Right lobe of liver (tissue), 6 donors: ENCODE measurements around the gene TECPR1. TPM values are rescaled to one million over a fixed set of nuclear protein-coding genes. Genes with fewer than 3 reads are reported as not detected.
A peak's percentile ranks its signal among the peaks of the same experiment; 100 is the strongest.

Experiments used
- ATAC-seq, 4 donors: fragments of 200-7000 bp; cut with Tn5 transposase; one replicate each; pipeline ENCODE4 v1.9.1; 2020; ENCODE audit warnings: mild to moderate bottlenecking in 4 of 4, moderate library complexity in 4 of 4
- DNase-seq, 3 donors: peaks; one replicate each; pipeline ENCODE4 v3.0.0-alpha.2; 2020
- H3K27ac ChIP-seq, 3 donors: fragments of 200-600 bp; one replicate each; pipeline ENCODE4 v1.8.0; 2022
- H3K27me3 ChIP-seq, 2 donors: fragments of 200-600 bp; one replicate each; pipeline ENCODE4 v1.8.0; 2022
- H3K36me3 ChIP-seq, 4 donors: fragments of 200-600 bp; sonication (generic) in 1 of 4; one replicate each; pipeline versions ENCODE4 v1.5.1 to v1.8.0; 2017 to 2022; ENCODE audit warnings: control low read depth in 1 of 4
- H3K4me1 ChIP-seq, 4 donors: fragments of 200-600 bp; sonication (generic) in 1 of 4; one replicate each; pipeline versions ENCODE4 v1.5.1 to v1.8.0; 2017 to 2022; ENCODE audit warnings: control low read depth in 1 of 4
- H3K4me3 ChIP-seq, 3 donors: fragments of 200-600 bp; one replicate each; pipeline ENCODE4 v1.8.0; 2022
- H3K9me3 ChIP-seq, 4 donors: fragments of 200-600 bp; sonication (generic) in 1 of 4; one replicate each; pipeline versions ENCODE4 v1.5.1 to v1.8.0; 2017 to 2022; ENCODE audit warnings: control low read depth in 1 of 4
- POLR2A ChIP-seq: fragments of 450-650 bp; IDR thresholded peaks from one replicate; pipeline ENCODE4 v1.6.1; 2017; ENCODE audit warnings: antibody characterized with exemption, mild to moderate bottlenecking
- WGBS: methylation state at CpG from one replicate; pipeline ENCODE4 v1.1.6; 2018; ENCODE audit warnings: low coverage, low lambda C conversion rate; ENCODE audit not compliant: insufficient coverage; ENCODE audit errors: missing lambda C conversion rate; 5-methylcytosine and 5-hydroxymethylcytosine counted together
- intact Hi-C, 2 donors: fragments of 100-400 bp; cut with DNase I; formaldehyde crosslinking; loops; one replicate each; pipeline versions ENCODE4 v1.11.2 to v1.14.1; 2022
- total RNA-seq, 6 experiments: library from RNA; depleted of rRNA in 2 of 6; stranded (reverse); fragments of >200 nt in 2 of 6; fragmentation: NEBNext Ultra II Directional in 3 of 6; extraction: Animal tissue kit (Norgen Biotek cat#: 25700) in 3 of 6; gene quantifications; one replicate each; pipeline versions ENCODE4 v1.1.0 to v1.2.4, GENCODE V29; 2016 to 2023
- TF ChIP-seq, protein P1 (sequence below), 4 donors: fragments of 200-600 bp in 3 of 4; fragments of 450-650 bp in 1 of 4; IDR thresholded peaks; one replicate each; pipeline versions ENCODE4 v1.5.1 to v1.8.0; 2016 to 2022; ENCODE audit warnings: antibody characterized with exemption in 4 of 4, mild to moderate bottlenecking in 2 of 4
- donor health status: DM: no; HTN: yes; CAD: no.
- donor health status: DM: no; HTN: no; CAD: no.
- donor health status: DM: no; HTN: no; CAD: no.
- donor health status: DM: no; HTN: yes; CAD: no.
- donor health status: DM: no; HTN: yes; CAD: no.

Gene TECPR1
- total RNA-seq, 6 experiments from 2014 or later, result 9.4 to 14.9 (median 12.4) TPM

DNA sequence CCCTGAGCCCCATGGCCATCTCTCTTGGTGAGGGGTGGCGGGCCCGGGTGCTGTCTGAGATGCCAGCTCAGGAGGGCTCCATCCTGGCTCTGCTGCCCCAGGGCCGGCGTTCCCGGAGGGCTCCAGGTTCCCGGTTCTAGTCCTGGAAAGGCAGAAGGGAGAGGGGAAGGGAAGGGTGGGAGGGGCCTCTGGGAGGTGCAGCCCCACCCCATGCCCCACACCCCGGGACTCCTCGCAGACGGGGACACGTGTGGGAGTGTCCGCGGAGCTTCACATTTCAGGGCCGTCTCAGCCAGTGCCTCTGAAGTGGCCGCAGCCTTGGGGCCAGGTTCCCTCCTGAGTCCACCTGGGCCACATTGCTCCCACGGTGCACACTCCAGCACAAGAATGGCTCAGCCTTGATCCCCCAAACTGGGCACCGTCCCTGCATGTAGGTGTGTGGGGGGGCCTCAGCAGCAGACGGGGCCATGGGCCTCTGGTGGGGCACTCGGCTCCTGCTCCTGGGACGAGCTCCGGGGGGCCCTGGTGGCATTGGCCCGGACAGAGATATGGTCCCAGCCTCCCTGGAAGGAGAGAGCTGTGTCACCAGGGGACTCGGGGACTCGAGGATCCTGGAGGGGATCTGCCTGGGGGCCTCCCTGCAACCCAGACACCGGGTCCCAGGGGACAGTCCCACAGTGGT lies 35.0 kb downstream of the TECPR1 start:
- intact Hi-C loops, result no loop called here
- Histone ChIP-seq H3K27me3 (no peaks in the 10 kb centered on the region), H3K27ac (no peak overlapping the region), H3K9me3 (no peaks in the 10 kb centered on the region), H3K4me1 (no peaks in the 10 kb centered on the region), H3K4me3 (no peak overlapping the region), H3K36me3 (peaks cover 0 to 5% (median 0%) of the 10 kb centered on the region in 4 donors)
- no peak for TF ChIP-seq POLR2A
- TF ChIP-seq, protein P1, sequence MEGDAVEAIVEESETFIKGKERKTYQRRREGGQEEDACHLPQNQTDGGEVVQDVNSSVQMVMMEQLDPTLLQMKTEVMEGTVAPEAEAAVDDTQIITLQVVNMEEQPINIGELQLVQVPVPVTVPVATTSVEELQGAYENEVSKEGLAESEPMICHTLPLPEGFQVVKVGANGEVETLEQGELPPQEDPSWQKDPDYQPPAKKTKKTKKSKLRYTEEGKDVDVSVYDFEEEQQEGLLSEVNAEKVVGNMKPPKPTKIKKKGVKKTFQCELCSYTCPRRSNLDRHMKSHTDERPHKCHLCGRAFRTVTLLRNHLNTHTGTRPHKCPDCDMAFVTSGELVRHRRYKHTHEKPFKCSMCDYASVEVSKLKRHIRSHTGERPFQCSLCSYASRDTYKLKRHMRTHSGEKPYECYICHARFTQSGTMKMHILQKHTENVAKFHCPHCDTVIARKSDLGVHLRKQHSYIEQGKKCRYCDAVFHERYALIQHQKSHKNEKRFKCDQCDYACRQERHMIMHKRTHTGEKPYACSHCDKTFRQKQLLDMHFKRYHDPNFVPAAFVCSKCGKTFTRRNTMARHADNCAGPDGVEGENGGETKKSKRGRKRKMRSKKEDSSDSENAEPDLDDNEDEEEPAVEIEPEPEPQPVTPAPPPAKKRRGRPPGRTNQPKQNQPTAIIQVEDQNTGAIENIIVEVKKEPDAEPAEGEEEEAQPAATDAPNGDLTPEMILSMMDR (IDR thresholded peaks at IDR 0.05), result no peak
- ATAC-seq, result no peak
- peak in 2 of 3 donors; percentile 13 to 37 for DNase-seq
- no CpG with 5 or more reads among the region's 24 CpGs for WGBS

DNA sequence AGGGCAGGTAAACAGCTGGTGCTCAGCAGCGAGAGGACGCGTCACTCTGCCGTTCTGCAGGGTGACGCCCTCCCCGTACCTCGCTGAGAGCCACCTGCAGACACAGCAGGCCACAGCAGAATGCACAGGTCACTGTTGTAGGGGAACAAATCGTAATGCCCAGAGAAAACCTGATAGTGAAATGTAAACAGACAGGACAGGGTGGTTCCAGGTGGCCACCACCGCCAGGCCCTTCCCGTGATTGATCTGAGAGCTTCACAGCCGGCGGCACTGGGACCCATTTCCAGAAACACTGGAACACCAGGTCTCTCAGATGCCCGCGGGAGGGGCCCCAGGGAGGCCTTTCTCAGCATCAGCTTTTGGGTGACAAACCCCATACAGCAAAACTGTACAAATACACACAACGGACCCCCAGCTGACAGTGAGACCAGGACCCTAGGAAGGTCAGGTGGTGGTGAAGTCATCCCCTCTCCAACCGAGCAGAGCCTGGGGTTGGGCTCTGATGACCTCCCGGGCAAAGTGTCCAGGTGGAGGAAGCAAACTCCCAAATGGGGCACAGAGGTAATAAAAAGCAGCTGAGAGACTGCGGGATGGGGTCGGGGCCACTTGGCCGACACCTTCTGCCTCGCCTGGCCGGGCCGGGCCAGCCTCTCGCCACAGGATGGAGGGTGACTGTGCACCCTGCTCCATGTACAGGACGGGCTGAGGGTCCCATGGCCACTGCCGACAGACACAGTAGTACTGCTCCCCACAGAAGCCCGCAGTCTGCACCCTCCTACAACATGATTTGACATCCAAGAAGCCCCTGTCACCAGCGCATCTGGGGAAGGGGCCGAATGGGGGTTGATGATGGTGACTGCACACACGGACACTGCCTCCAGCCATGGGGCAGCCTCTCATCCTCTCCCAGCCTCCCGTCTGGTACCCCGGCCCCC lies 36.2 kb downstream of the TECPR1 start:
- Histone ChIP-seq H3K4me1 (no peaks in the 10 kb centered on the region), H3K27me3 (no peaks in the 10 kb centered on the region), H3K4me3 (no peak overlapping the region), H3K27ac (no peak overlapping the region), H3K36me3 (no peaks in the 10 kb centered on the region), H3K9me3 (no peaks in the 10 kb centered on the region)
- ATAC-seq (no peak), DNase-seq (peak in 2 of 3 donors; percentile 27 to 40)
- 52% methylated on average over 7 of the region's 32 CpGs for WGBS
- intact Hi-C loops, result no loop called here
- no peak for TF ChIP-seq POLR2A
- TF ChIP-seq, protein P1 (IDR thresholded peaks at IDR 0.05), result no peak

DNA sequence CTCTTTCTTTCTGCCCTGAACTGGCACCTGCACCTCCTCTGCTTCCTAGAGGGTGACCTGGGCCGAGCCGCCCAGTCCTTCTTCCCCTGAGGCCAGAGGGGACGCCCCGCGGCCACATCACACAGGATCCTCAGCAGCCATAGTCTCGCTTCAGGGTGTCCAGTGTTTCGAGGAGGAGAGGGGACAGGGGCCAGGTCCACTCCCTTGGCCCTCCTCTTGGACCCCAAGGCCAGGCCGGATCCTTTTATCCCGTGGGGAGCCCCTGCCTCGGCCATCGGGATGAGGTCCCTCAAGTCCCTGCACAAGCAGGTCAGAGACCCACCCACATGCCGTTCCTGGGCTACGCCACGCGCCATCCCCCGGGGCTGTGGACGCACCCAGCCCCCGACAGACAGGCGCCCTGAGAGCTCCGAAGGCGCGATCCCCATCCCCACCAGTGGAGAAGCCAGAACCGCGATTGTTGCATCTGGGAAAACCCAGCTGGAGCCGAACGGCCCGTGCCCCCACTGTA lies 37.2 kb downstream of the TECPR1 start:
- intact Hi-C loops, result no loop called here
- no peaks in the 10 kb centered on the region for H3K27me3 ChIP-seq
- H3K4me3 ChIP-seq, result no peak overlapping the region
- no peaks in the 10 kb centered on the region for H3K9me3 ChIP-seq
- WGBS, result 91% methylated on average over 9 of the region's 27 CpGs
- H3K36me3 ChIP-seq, result no peaks in the 10 kb centered on the region
- TF ChIP-seq, protein P1 (IDR thresholded peaks at IDR 0.05), result no peak
- TF ChIP-seq POLR2A, result no peak
- no peaks in the 10 kb centered on the region for H3K4me1 ChIP-seq
- no peak overlapping the region for H3K27ac ChIP-seq
- DNase-seq (peak in 2 of 3 donors; percentile 20 to 44), ATAC-seq (no peak)

DNA sequence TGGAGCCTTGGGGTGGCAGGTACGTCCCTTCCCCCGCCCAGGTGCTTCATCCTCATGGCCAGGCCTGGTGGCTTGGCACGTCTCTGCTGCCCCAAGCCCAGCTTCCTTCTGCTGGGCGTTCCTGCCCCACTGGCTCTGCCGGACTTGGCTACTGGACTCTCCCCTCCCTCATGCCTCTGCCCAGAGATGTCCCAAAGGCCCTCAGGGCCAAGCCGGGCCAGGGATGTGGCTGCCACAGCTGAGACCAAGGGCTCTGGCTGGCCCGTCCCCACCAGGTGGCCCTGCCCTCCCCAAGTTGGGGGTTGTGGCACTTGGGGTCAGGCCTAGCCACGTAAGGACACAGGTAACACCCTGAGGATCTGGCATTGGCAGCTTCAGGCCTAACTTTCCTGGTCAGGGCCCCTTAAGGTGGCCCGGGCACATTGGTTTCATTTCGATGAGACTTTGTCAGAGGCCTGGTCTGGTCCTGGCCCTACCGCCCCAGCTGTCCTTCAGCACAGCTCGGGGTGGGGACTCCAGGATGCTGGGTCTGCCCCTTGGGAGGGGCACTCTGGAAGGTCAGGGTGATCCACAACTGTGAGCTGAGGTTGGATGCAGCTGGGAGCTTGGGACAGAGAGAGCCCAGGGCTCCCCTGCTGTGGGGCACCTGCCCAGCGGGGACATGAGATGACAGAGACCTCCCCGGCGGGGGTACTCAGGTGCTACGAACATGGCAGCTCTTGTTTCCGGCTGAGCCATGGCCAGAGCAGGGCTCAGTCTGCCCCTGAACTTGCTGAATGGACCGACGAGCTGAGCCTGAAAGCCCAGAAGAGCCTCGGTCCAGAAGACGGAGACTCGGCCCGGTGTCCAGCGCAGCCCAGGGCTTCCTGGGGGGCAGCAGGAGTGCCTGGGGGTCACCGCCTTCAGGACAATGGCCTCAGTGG lies 37.9 kb downstream of the TECPR1 start:
- DNase-seq, result peak in 2 of 3 donors; percentile 32 to 52
- ATAC-seq, result peak in 1 of 4 donors; percentile 6
- intact Hi-C loops, result no loop called here
- WGBS, result no CpG with 5 or more reads among the region's 25 CpGs
- Histone ChIP-seq H3K4me3 (no peak overlapping the region), H3K27ac (no peak overlapping the region), H3K27me3 (no peaks in the 10 kb centered on the region), H3K4me1 (no peaks in the 10 kb centered on the region), H3K36me3 (no peaks in the 10 kb centered on the region), H3K9me3 (no peaks in the 10 kb centered on the region)
- TF ChIP-seq, protein P1 (IDR thresholded peaks at IDR 0.05), result no peak
- no peak for TF ChIP-seq POLR2A
